ENCODE measurements around the gene SATB2.

SATB2 gene

DNA sequence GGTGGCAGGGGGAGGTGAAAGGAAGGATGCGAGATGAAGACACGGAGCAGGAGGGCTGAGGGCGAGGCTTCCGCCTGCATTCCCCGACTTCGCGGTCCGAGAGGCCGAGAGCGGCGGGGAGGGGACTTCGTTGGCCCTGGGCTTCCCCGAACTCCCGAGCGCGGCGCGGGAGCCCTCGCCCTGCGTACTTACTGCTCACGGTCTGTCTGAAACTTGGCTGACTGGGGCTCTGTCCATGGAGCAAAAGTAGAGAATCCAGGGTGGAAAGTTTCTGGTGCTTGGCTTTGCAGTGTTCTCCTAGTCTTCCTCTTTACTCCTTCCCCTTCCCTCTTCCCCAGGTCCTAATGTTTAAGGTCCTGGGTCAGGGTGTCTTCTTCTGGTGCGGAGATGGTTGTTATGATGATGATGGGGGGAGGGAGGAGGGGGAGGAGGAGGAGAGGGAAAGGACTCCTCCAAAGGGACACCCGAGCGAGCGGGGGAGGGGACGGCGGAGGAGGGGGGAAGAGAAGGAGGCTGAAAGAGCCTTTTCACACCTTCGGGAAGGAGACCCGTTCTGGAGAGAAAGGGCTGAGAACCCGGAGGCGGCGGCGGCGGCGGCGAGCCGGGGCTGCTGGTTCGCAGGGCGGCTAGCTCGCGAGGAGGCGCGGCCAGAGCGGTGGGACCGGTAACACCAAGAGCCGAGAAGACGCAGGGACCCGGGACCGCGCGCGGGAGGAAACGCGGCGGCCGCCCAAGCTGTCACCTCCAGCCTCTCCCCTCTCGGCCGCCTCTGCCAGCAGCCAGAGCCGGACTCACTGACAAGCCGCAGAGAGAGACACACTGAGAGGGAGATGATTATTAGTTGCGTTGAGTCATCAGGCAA is at the start of gene SATB2:
SATB2 (minus strand) TSS at position 793 of the 862 bp plus-strand sequence. CDS start 1,902 bp downstream, outside the sequence.
- DNase-seq (ENCODE audit: low read depth), result no peak

DNA sequence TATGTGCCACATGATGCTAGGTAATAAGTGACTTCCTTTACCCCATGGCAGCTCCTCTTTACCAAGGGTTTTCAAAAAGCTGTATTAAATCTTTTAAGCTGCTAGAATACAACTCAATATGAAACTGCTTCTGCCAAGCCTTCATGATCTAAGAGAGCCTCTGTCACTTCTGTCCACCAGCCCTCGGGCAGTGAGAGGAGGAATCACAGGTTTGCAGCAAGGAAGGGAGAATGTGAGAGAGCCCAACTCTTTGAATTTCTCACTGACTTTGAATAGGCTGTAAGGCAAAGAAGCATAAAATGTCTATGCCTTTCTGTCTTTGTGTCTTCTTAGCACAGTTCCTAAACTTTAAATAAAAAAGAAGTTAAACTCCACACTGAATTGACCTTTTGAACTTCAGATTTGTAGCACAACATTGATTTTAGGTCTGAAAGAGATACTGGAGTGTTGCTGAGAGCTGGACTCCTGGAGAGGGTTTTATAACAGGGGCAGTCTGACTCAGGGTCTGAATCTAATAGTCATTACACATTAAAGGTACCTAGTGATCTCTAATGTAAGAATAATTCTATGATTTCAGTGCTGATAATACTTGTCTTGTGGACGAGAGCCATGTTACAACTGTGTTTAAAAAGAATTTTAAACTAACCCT is 48.1 kb upstream of the SATB2 start:
- DNase-seq (ENCODE audit: low read depth), result no peak

GRCh38 chr2:199503148-199503547 is 45.4 kb upstream of the SATB2 start:
- no peak for DNase-seq (ENCODE audit: low read depth)

DNA sequence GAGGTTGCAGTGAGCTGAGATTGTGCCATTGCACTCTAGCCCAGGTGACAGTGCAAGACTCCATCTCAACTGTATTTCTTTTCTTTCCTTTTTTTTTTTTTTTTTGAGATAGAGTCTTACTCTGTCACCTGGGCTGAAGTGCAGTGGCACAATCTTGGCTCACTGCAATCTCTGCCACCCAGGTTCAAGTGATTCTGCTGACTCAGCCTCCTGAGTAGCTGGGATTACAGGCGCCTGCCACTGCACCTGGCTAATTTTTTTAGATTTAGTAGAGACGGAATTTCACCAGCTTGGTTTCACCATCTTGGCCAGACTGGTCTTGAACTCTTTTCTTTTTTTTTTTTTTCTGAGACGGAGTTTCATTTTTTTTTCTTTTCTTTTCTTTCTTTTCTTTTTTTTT is 41.3 kb upstream of the SATB2 start:
- DNase-seq (ENCODE audit: low read depth), result no peak

DNA sequence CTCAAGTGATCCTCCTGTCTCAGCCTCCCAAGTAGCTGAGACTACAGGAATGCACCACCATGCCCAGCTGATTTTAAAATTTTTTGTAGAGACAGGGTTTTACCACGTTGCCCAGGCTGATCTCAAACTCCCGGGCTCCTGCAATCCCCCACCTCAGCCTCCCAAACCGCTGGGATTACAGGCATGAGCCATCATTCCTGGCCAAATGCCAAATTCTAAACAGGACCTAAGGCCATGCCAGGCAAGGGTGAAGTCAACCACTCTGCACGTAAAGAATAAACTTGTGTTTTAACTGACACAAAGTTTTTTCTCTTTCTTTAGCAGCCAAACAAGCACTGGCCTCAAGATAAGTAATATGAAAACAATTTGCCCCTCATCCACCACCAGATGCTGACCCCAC is 37.4 kb upstream of the SATB2 start:
- no peak for DNase-seq (ENCODE audit: low read depth)

GRCh38 chr2:199490049-199490448 is 32.3 kb upstream of the SATB2 start:
- DNase-seq (ENCODE audit: low read depth), result no peak

DNA sequence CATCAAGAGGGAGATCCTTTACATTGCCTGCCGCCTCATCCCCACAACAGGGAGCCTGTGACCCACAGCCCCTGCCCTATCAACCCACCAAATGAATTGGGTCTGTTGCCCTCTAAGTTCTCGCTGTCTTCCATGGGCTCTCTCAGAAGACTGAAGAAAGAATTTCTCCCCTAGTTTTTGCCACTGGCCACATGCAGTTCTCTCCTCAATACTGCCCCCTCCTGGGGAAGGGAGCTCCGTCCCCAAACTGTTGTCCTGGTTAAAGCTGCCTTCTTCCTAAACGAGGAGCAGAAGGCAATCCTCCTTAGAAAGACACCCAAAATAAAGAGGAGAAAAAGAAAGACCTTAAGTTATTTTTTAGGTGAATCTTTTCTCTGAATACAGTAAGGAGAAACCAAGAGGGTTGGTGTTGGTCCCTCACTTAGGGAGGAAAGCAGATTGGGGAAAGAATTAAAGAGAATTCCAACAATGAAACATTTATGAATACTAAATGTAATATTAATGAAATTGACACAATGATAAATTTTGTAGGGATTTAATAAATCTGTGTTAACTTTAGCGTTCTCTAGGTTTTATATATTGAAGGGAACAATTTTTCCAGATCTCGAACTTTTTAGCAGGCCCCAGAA is 31.1 kb upstream of the SATB2 start:
- DNase-seq (ENCODE audit: low read depth), result no peak

- DNase-seq (ENCODE audit: low read depth), result no peak
Observed at GRCh38 chr2:199485732-199486335, 28.1 kb upstream of the SATB2 start.

DNA sequence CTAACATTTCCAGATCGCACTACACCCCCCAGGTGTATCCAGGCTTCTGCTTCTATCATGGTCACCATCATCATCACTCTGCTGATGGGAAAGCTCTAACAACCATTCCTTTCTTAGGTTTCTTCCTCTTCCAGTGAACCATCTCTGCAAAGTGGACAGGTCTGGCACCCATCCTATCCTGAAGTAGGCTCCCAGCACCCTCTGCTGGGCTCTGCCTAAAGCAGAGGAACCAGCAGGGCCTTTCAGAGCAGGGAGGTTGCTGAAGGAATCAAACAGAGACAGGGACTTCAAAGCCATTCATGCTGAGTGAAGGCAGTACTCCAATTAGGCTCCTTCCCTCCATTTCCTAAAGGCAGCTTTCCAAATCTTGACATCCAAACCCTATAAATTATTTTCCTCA is 27.2 kb upstream of the SATB2 start:
- DNase-seq (ENCODE audit: low read depth), result no peak

DNA sequence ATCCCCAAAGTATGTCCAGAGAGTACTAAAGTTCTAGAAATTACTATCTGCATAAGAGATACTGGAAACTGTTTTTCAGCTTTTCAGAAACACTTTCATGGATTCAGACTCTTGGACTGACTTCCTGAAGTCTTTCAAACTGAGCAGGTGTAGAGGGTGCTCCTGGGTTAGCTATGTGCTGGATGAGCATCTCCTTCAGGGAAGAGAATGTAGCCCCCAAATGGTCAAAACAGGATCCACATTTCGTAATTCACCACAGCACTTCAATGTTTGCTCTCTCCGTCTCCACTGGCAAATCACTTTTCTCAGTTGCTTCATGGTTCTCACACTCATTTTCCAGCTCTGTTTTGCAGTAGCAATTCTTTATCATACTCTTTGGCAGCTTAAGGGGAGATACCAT is 23.2 kb upstream of the SATB2 start:
- DNase-seq (ENCODE audit: low read depth), result no peak

DNA sequence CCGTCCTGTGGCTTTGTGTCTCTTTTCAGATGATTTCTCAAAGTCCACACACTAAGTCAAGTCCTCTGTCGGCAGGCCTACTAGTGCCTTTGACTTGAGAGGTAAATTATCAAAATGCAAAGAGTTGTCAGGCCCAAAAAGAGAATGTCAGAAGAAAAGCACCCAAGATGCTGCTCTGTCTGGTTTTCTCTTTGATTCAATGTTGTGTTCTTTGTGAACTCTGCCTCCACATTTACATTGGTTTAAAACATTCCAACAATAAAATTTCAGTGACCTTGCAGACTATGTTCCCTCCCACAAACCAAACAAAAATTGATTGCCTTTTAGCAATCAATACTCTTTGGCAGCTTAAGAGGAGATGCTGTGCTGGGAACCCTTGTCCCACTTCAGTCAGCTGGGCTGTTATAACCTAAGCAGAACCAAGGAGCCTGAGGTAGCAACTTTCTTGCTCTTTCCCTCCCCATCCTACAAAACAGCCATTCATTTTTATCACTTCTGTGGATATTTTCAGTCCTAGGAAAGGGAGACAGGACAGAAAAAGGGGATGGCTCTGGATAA is 19.6 kb upstream of the SATB2 start:
- DNase-seq (ENCODE audit: low read depth), result no peak

GRCh38 chr2:199471443-199472057 is 13.8 kb upstream of the SATB2 start:
- no peak for DNase-seq (ENCODE audit: low read depth)

DNA sequence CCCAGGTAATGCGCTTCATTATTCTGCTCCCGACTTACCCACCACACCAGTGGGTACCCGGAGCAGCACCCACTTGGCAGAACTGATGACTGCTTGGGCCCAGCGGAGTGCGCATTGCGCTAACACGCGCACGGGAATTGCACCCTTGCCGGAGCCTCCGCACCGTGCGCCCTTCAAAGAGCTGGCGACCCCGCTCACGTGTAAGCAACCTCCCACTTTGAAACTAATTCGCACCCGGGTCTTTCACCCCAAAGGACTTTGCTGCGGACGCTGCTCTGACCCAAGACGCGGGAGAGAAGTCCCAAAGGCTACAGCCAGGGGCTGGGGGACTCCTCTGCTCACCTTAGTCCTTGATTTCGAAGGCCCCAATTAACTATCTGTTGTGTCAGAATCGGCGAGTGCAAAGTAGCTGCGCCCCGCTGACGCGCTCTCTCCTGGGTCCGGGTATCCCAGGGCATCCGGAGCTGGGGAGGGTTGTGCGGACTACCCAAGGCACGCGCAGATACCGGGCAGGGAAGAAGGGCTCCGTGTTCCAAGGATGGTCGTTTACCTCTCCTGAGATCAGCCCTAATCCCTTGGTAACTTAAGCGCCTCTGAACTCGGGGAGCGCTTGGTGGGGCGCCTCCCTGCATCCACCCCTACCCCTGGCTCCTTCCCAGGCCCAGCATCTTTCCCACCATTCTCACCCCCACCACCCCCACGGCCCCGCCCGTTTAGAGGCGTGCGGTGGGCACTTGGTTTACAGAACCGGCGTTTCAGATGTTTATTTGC is 13.1 kb upstream of the SATB2 start:
- no peak for DNase-seq (ENCODE audit: low read depth)

- DNase-seq (ENCODE audit: low read depth), result no peak
Observed at GRCh38 chr2:199470361-199470671, 12.6 kb upstream of the SATB2 start.

DNA sequence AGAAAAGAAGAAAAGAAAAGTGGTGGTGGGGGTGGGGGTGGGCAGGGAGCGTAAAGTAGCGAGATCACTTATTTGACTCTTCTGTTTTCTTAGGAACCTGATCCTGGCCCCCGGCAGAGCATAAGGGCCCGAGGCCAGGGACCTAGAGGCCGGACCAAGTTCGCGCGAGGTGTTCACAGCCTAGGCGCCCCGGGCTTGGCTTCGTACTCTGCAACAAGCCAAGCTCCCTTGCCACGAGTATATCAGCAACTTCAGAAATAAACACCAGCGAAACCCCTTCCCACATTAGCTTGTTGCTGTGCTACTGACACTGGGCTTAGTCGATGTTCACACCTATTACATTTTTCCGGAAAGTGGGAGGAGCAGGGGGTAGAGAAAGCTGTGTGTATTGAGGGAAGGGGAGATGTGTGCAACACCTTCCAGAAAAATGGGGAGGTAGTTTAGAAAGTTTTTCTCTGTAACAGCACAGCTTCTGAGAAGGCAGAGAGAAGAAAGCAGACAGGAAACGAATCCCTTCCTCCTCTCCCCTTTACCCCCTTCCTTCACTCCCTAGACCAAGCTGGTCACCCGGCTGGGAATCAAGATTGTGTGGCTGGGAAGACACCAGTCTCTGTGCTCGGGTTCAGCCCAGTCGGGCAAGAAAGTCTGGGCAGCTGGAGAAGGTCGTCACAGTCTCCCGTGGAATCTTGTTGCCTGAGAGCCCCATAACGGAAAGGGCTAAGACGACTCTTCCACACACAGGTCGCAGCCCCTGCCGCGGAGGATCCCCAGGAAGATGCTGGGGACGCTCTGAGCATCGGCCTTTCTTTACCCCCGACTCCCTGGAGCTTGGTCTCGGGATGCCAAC is 12.0 kb upstream of the SATB2 start:
- DNase-seq (ENCODE audit: low read depth), result no peak

- no peak for DNase-seq (ENCODE audit: low read depth)
Observed at GRCh38 chr2:199468561-199469513, 11.1 kb upstream of the SATB2 start.

GRCh38 chr2:199467066-199467822 is 9.5 kb upstream of the SATB2 start:
- DNase-seq (ENCODE audit: low read depth), result no peak

DNA sequence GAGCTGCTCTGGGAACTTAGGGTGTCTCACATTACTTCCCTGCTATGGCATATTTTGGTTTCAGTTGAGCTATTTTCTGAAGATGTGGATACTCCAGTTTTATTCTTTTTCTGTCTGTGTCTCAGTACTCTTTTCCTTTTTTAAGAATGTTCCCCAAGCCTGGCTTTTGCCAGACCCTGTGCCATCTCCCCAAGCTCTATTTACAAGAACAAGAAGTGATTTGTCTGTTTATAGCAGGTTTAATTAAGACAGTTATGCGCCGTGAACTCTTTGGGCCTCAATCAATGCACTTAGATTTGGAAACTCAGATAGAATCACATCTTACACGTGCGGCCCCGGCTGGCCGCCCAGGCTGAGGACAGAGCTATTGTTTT is 8.9 kb upstream of the SATB2 start:
- DNase-seq (ENCODE audit: low read depth), result no peak

All from stimulated activated CD8-positive, alpha-beta memory T cell treated with anti-CD3 and anti-CD28 coated beads, Interleukin-15, amount 100 ng/mL, for 1 hour (primary cell).